ENCODE data around the gene YPEL2.

Gene YPEL2

DNA sequence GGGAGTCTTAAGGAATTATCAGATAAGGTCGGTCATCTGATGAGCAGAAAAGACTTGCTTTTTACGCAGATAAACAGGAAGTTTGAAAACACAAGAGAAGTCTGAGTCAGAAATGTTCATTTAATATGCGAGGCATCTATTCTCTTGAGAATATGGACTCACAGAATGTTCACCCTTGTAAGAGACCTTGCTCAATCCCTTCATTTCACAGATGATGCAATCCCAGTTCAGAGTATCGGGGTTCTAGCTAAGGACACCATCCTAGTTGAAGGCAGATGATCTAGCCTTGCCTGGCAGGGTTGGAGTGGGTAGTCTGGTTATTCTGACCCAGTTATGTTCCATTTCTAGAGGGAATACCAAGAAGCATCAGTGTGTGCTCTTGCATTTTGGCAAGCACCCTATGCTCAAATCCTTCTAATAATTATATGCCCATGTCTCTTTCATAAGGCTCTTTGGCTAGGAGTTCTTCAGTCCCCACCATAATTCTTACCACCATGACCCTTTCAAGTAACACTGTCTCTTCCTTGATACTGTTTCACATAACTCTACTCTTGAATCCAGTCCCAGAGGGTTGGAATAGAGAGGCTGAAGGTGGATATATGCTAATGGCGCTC is 42.5 kb downstream of the YPEL2 start:
- TF ChIP-seq, protein P1, sequence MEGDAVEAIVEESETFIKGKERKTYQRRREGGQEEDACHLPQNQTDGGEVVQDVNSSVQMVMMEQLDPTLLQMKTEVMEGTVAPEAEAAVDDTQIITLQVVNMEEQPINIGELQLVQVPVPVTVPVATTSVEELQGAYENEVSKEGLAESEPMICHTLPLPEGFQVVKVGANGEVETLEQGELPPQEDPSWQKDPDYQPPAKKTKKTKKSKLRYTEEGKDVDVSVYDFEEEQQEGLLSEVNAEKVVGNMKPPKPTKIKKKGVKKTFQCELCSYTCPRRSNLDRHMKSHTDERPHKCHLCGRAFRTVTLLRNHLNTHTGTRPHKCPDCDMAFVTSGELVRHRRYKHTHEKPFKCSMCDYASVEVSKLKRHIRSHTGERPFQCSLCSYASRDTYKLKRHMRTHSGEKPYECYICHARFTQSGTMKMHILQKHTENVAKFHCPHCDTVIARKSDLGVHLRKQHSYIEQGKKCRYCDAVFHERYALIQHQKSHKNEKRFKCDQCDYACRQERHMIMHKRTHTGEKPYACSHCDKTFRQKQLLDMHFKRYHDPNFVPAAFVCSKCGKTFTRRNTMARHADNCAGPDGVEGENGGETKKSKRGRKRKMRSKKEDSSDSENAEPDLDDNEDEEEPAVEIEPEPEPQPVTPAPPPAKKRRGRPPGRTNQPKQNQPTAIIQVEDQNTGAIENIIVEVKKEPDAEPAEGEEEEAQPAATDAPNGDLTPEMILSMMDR (conservative IDR thresholded peaks at IDR 0.05): no peak
- no peak for TF ChIP-seq ZFX (IDR thresholded peaks at IDR 0.05)
- peak overlapping the region; percentile 12; the same call in 1 of the 2 replicates for H3K27ac ChIP-seq

- H3K27ac ChIP-seq: peak overlapping the region; percentile 12; the same call in 1 of the 2 replicates
- TF ChIP-seq, protein P1 (conservative IDR thresholded peaks at IDR 0.05): no peak
- TF ChIP-seq ZFX (IDR thresholded peaks at IDR 0.05): no peak
Observed at GRCh38 chr17:59374612-59375011, 43.2 kb downstream of the YPEL2 start.

GRCh38 chr17:59375857-59376256 is 44.4 kb downstream of the YPEL2 start:
- TF ChIP-seq ZFX (IDR thresholded peaks at IDR 0.05): no peak
- TF ChIP-seq, protein P1 (conservative IDR thresholded peaks at IDR 0.05): no peak
- H3K27ac ChIP-seq: peak overlapping the region; percentile 11; the same call in 1 of the 2 replicates

GRCh38 chr17:59376506-59376905 is 45.1 kb downstream of the YPEL2 start:
- TF ChIP-seq ZFX (IDR thresholded peaks at IDR 0.05): no peak
- TF ChIP-seq, protein P1 (conservative IDR thresholded peaks at IDR 0.05): no peak
- H3K27ac ChIP-seq: no peak overlapping the region

DNA sequence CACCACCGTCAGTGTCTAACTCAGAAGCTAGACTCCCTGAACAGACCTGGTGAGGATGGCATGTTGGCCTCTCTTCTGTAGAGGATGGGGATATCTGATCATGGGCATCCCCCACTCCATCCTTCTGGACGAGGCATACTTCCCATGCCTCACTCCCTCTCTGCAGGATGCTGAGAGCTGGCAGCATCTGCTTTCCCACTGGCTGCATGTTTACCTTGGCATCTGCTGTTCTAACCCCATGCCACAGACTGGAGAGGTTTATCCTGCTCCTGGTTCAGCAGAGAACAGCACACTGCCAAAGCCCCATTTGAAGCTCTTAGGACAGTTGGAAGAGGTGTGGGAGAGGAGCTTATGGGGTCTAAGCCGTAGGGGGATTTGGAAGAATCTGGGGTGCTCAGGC is 46.0 kb downstream of the YPEL2 start:
- TF ChIP-seq ZFX (IDR thresholded peaks at IDR 0.05): no peak
- TF ChIP-seq, protein P1 (conservative IDR thresholded peaks at IDR 0.05): no peak

DNA sequence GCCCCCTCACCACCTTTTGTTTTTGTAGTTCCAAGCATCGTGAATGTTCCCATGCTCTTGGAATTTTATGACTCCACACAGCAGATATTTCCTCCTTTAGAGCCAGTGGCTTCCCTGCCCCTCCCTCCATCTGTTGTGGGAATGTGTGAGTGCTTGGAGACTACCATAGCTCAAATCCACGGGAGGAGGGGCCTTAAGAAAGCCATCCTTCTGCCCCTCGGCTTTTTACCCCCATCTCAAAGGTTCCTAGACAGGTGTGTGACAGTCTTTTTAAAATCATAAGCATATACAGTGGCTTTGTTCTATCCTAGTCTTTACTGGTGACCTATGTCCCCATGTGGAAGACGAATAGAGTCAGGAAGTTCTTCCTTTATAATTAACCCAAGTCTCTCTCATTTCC is 47.2 kb downstream of the YPEL2 start:
- H3K27ac ChIP-seq: no peak overlapping the region
- no peak for TF ChIP-seq ZFX (IDR thresholded peaks at IDR 0.05)
- TF ChIP-seq, protein P1 (conservative IDR thresholded peaks at IDR 0.05): no peak

More for the DNA sequence above, 46.0 kb downstream of the YPEL2 start:
- H3K27ac ChIP-seq: 0 out of 2 replicates have a peak overlapping the region, but pooled peaks have one; percentile 6

GRCh38 chr17:59380474-59380873 is 49.0 kb downstream of the YPEL2 start:
- no peak overlapping the region for H3K27ac ChIP-seq
- no peak for TF ChIP-seq ZFX (IDR thresholded peaks at IDR 0.05)
- TF ChIP-seq, protein P1 (conservative IDR thresholded peaks at IDR 0.05): no peak
